Prostate gland (tissue), 2 donors: ENCODE measurements around the gene TAX1BP1. TPM values are rescaled to one million over a fixed set of nuclear protein-coding genes. Genes with fewer than 3 reads are reported as not detected.
"Not testable (repeated sequence)": the region's sequence is repeated elsewhere in the genome, so short reads cannot be mapped to it uniquely, and the experiment has no call there.

Experiments
- DNase-seq: peaks from one replicate; pipeline ENCODE4 v3.0.0-alpha.2; 2019; ENCODE audit warnings: low spot score
- H3K27ac ChIP-seq, 2 donors: fragments of 200-600 bp; sonication (generic); 2 replicates each; pipeline ENCODE4 v1.5.1; 2017 to 2019
- H3K27me3 ChIP-seq: fragments of 200-600 bp; sonication (generic); replicated peaks from 2 replicates; pipeline ENCODE4 v1.5.1; 2019; ENCODE audit not compliant: insufficient read depth
- H3K36me3 ChIP-seq, 2 donors: fragments of 200-600 bp; sonication (generic); 1 replicate in 1 of 2; 2 replicates in 1 of 2; pipeline versions ENCODE4 v1.5.1 to v1.8.1; 2017 to 2019
- H3K4me1 ChIP-seq: fragments of 200-600 bp; sonication (generic); replicated peaks from 2 replicates; pipeline ENCODE4 v1.5.1; 2019
- H3K4me3 ChIP-seq, 2 donors: fragments of 200-600 bp; sonication (generic); 2 replicates each; pipeline ENCODE4 v1.5.1; 2017 to 2019
- H3K9me3 ChIP-seq: fragments of 200-600 bp; sonication (generic); 2 replicates; pipeline ENCODE4 v1.5.1; 2017
- CTCF ChIP-seq, 4 experiments: fragments of 200-600 bp in 2 of 4; fragments of 450-650 bp in 2 of 4; sonication (generic) in 2 of 4; IDR thresholded peaks; 1 replicate in 3 of 4; 2 replicates in 1 of 4; pipeline ENCODE4 v1.5.1; 2016 to 2019; ENCODE audit warnings: antibody characterized with exemption in 4 of 4, mild to moderate bottlenecking in 2 of 4, moderate library complexity in 2 of 4
- POLR2A ChIP-seq: fragments of 450-650 bp; IDR thresholded peaks from one replicate; pipeline ENCODE4 v1.6.1; 2016; ENCODE audit warnings: antibody characterized with exemption, mild to moderate bottlenecking
- POLR2AphosphoS5 ChIP-seq: sonication (generic); formaldehyde crosslinking; IDR thresholded peaks from one replicate; pipeline ENCODE4 v1.6.1; 2017; ENCODE audit warnings: antibody characterized with exemption
- WGBS: methylation state at CpG from one replicate; pipeline ENCODE4 v1.1.5; 2018; 5-methylcytosine and 5-hydroxymethylcytosine counted together
- intact Hi-C: fragments of 100-400 bp; cut with DNase I; formaldehyde crosslinking; loops from one replicate; pipeline ENCODE4 v1.14.2; 2022
- total RNA-seq, 2 donors: library from RNA; depleted of rRNA; stranded (reverse); fragments of >200 nt; gene quantifications; one replicate each; pipeline ENCODE4 v1.1.0, GENCODE V29; 2016

The TAX1BP1 gene
- total RNA-seq, 2 donors from 2014 or later, result 105 to 125 TPM

DNA sequence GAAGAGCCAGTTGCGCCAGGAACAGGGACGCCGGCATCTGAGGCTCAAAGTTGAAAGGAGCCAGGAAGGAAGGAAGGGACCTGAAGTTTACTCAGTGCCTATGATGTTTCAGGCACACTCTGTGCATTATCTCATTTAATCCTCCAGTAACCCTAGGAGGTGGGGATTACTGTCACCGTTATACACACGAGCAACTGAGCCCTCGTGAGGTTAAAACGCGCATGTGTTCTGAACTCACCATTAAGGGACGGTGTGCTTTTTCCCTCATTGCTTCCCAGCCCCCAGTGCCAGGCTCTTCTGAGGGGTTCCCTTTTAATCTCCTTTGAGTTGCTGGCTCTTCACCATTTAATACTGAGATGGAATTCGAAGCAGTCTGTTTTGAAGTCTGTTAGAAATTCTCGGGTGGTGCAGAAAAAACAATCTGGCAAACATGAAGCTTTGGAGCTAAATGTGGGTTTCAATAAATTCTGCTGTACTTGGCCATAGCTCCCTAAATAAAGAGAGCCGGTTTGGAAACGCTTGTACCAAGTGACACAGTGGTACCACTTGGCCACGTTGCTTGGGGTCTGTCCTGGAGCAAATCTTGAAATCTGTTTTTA is 102.2 kb downstream of the TAX1BP1 start:
- Histone ChIP-seq H3K9me3 (no peaks in the 10 kb centered on the region), H3K4me3 (no peak overlapping the region), H3K27me3 (no peaks in the 10 kb centered on the region), H3K36me3 (no peaks in the 10 kb centered on the region), H3K4me1 (no peaks in the 10 kb centered on the region), H3K27ac (no peak overlapping the region)
- TF ChIP-seq POLR2A (no peak), POLR2AphosphoS5 (no peak), CTCF (IDR thresholded peaks at IDR 0.05) (no peak)
- DNase-seq, result no peak
- intact Hi-C loops, result no loop called here
- 40% methylated on average over 14 of the region's 14 CpGs for WGBS

DNA sequence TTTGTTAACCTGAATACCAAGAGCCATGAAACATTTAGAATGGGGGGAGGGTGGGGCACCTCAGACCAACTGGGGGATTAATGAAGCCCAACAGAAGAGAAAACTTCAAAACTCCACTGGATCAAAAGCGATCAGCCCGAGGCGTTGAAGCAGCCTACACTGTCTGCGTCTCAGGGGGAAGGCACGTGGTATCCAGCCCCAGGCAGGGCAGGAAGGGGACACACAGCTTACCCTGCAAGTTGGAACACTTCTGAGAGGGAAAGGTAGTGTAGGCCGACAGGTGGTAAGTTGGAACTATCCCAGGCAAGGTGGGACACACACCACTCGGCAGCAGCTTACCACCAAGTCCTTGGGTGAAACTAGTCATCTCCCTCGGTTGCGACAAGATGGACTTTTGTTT is 102.9 kb downstream of the TAX1BP1 start:
- Histone ChIP-seq H3K27me3 (no peaks in the 10 kb centered on the region), H3K9me3 (no peaks in the 10 kb centered on the region), H3K27ac (no peak overlapping the region), H3K4me1 (no peaks in the 10 kb centered on the region), H3K36me3 (no peaks in the 10 kb centered on the region), H3K4me3 (no peak overlapping the region)
- intact Hi-C loops, result no loop called here
- no peak for DNase-seq
- 44% methylated on average over 9 of the region's 9 CpGs for WGBS
- TF ChIP-seq POLR2AphosphoS5 (no peak), POLR2A (no peak)

- no peak overlapping the region for H3K27ac ChIP-seq
- H3K4me3 ChIP-seq, result no peak overlapping the region
- H3K9me3 ChIP-seq, result no peaks in the 10 kb centered on the region
- no peaks in the 10 kb centered on the region for H3K4me1 ChIP-seq
- H3K36me3 ChIP-seq, result no peaks in the 10 kb centered on the region
- DNase-seq, result no peak
- no peak for TF ChIP-seq POLR2AphosphoS5
- no peak for TF ChIP-seq POLR2A
- no peaks in the 10 kb centered on the region for H3K27me3 ChIP-seq
- intact Hi-C loops, result no loop called here
- WGBS, result 96% methylated on average over 15 of the region's 15 CpGs
These were observed 103.8 kb downstream of the TAX1BP1 start for GRCh38 chr7:27843584-27844305.

DNA sequence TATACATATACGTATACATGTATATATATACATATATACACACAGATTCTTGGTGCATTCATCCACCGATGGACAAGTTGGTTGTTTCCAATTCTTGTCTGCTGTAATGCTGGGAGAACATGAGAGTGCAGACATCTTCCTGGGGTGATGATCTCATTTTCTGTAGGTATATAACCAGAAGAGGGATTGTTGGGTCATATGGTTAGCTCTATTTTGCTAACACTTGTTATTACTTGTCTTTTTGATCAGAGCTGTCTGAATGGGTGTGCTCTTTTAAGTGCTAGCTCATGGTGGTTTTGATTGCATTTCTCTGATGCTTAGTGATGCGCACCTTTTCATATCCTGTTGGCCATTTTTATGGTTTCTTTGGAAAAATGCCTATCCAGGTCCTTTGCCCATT is 106.4 kb downstream of the TAX1BP1 start:
- 93% methylated on average over 3 of the region's 3 CpGs for WGBS
- Histone ChIP-seq H3K27me3 (no peaks in the 10 kb centered on the region), H3K4me1 (no peaks in the 10 kb centered on the region), H3K36me3 (no peaks in the 10 kb centered on the region), H3K27ac (no peak overlapping the region), H3K4me3 (no peak overlapping the region), H3K9me3 (no peaks in the 10 kb centered on the region)
- intact Hi-C loops, result no loop called here
- TF ChIP-seq POLR2AphosphoS5, result no peak
- no peak for TF ChIP-seq CTCF (IDR thresholded peaks at IDR 0.05)
- TF ChIP-seq POLR2A, result no peak
- no peak for DNase-seq

DNA sequence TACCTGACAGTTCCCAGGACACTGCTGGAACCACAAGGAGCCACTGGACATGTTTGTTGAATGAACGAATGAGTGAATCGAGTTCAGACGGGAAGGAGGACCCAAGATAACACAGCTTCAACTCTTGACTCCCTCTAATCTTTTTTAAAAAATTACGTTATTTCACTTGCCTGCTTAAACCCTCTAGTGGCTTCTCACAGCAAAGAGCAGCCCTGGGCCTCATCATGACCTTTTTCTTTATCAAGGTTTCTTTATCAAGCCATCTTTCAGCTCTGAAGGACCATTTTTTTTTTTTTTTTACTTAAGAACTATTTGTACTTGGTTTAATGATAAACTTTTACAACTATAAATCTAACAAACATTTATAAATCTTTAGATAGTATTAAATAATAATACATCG is 110.6 kb downstream of the TAX1BP1 start:
- DNase-seq, result no peak
- no peaks in the 10 kb centered on the region for H3K36me3 ChIP-seq
- no peaks in the 10 kb centered on the region for H3K9me3 ChIP-seq
- no peak overlapping the region for H3K27ac ChIP-seq
- intact Hi-C loops, result no loop called here
- no peaks in the 10 kb centered on the region for H3K4me1 ChIP-seq
- H3K27me3 ChIP-seq, result no peaks in the 10 kb centered on the region
- no peak overlapping the region for H3K4me3 ChIP-seq
- 90% methylated on average over 5 of the region's 5 CpGs for WGBS
- TF ChIP-seq CTCF (IDR thresholded peaks at IDR 0.05) (no peak), POLR2AphosphoS5 (no peak), POLR2A (no peak)

GRCh38 chr7:27856703-27857485 is 116.9 kb downstream of the TAX1BP1 start:
- WGBS, result 97% methylated on average over 16 of the region's 28 CpGs
- H3K27me3 ChIP-seq, DNase-seq, intact Hi-C loops, H3K36me3 ChIP-seq, H3K4me1 ChIP-seq, H3K9me3 ChIP-seq, H3K4me3 ChIP-seq, H3K27ac ChIP-seq: not testable (repeated sequence)
